GM12864 (cell line): ENCODE results near the gene ASB6.
"Not testable (repeated sequence)": the region's sequence is repeated elsewhere in the genome, so short reads cannot be mapped to it uniquely, and the experiment has no call there.

ENCODE experiments used
- DNase-seq: peaks from one replicate; pipeline ENCODE4 v3.0.0-alpha.2; 2011; ENCODE audit warnings: low read depth
- H3K4me3 ChIP-seq: 2 replicates; pipeline ENCODE4 v1.5.1; 2011; ENCODE audit warnings: mild to moderate bottlenecking, low read depth, low read length, control low read depth
- TF ChIP-seq, protein P1 (sequence below): IDR thresholded peaks from 2 replicates; pipeline ENCODE4 v1.5.1; 2011; ENCODE audit warnings: low read depth, mild to moderate bottlenecking, moderate library complexity, low read length, control low read depth, inconsistent platforms; ENCODE audit errors: missing control alignments

Gene ASB6

DNA sequence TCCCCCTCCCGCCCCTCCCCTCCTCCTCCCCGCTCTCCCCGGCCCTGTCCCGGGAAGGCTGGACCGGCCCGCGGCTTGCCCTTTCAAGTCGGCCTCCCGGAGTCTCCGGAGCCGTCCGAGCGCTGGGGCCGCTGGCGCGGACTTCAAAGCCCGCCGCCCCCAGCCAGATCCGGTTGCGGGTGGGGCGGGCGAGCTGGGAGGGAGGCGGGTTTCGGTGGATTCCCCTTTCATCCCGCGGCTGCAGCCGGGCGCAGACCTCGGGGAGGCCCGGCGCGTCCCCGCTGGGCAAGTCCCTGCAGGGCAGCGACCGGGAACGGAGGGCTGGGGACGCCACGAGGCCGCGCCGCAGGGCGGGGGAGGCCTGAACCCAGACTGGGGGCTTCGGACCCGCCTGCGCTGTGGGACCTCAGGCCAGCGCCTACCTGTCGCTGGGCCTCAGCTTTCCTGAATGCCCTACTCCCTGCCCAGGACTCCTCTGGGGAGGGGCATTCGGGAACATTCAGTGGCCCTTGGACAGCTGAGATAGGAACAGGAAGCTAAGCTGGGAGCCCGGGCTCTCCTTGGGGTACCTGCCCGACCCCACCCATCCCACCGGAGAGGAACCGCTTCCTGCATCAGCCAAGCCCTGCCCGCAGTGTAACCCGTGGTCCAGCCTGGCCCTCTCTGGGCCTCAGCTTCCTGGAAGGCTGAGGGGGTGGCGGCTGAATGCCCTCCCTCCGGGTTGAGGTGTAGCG, 44.4 kb downstream of the ASB6 start:
- TF ChIP-seq, protein P1, sequence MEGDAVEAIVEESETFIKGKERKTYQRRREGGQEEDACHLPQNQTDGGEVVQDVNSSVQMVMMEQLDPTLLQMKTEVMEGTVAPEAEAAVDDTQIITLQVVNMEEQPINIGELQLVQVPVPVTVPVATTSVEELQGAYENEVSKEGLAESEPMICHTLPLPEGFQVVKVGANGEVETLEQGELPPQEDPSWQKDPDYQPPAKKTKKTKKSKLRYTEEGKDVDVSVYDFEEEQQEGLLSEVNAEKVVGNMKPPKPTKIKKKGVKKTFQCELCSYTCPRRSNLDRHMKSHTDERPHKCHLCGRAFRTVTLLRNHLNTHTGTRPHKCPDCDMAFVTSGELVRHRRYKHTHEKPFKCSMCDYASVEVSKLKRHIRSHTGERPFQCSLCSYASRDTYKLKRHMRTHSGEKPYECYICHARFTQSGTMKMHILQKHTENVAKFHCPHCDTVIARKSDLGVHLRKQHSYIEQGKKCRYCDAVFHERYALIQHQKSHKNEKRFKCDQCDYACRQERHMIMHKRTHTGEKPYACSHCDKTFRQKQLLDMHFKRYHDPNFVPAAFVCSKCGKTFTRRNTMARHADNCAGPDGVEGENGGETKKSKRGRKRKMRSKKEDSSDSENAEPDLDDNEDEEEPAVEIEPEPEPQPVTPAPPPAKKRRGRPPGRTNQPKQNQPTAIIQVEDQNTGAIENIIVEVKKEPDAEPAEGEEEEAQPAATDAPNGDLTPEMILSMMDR, result no peak
- DNase-seq, result no peak
- H3K4me3 ChIP-seq, result no peak overlapping the region

DNA sequence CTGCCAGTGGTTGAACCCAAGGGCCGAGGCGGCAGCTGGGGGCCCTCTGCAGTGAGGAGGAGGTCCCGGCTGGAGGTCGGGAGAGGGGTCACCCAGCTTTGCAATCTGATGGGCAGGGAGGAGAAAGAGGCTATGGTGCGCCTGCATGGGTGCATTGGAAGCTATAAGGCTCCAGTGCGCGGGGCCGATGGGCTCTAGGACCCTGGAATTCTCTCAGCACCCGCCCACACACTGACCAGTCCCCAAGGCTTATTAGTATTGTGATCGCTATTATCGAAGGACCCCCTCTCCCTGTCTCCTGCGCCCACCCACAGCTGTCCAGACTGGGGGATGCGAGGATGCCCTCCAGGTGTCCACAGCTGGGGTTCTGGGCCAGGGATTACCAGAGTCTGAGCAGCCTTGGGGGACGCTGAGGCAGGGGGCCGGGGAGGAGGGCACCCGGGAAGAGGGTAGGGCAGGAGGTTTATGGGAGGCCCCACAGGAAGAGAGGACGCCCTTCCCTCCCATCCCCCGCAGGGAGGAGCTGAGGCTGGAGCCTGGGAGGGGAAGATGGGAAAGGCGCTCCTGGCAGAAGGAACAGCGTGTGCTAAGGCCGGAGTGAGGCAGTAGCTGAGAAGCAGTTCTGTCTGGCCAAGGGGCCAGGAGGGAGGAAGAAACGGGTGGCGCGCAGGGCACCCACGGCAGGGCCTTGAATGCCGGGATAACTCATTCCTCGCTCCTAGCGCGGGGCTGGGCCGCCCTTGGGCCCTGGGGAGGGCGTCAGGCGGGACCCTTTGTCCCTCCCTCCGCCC, 45.2 kb downstream of the ASB6 start:
- no peak overlapping the region for H3K4me3 ChIP-seq
- TF ChIP-seq, protein P1, result no peak
- no peak for DNase-seq

DNA sequence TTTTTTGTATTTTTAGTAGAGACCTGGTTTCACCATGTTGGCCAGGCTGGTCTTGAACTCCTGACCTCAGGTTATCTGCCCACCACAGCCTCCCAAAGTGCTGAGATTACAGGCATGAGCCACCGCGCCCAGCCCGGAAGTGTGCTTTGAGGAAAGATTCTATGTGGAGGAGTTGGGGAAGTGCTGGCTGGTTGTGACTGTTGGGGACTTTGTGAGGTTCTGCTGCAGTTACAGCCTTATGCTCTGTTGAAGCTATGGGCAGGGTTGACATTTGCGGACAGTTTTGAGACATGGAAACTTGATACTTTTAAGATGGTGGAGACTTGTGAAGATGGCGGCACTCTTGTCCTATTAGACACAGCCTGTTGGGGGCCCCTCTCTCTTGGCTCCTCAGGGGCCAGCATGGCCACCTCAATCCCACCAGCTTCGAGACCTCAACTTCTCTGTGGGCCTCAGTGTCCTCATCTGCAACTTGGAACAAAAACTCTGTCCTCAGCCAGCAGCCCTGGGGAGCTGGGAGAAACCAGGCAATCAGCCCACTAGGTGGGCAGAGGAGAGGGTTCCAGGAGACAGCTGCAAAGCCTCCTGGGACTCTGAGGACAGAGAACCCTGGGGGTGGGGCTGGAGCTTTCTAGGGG, 45.9 kb downstream of the ASB6 start:
- H3K4me3 ChIP-seq, result no peak overlapping the region
- no peak for DNase-seq
- TF ChIP-seq, protein P1, result no peak

DNA sequence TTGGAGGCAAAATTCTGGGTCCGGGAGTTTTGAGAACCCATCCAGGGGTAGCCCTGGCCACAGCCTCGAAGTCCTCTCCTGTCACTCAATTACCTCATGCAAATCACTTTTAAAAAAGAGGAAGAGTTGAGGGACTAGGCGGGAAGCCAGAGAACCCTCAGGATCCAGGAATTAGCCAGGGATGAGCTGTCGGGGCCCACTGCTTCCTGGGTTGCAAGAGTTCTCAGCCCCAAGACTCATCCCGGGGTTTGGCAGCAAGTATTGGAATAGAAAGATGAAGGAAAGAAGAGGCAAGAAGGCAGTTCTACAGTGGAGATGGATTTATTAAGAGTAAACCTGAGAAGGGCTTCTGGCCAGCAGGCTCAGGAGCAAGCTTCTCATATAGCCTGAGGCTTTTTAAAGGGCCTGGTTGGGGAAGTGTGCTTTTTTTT, 46.6 kb downstream of the ASB6 start:
- no peak overlapping the region for H3K4me3 ChIP-seq
- TF ChIP-seq, protein P1, result no peak
- DNase-seq, result no peak

DNA sequence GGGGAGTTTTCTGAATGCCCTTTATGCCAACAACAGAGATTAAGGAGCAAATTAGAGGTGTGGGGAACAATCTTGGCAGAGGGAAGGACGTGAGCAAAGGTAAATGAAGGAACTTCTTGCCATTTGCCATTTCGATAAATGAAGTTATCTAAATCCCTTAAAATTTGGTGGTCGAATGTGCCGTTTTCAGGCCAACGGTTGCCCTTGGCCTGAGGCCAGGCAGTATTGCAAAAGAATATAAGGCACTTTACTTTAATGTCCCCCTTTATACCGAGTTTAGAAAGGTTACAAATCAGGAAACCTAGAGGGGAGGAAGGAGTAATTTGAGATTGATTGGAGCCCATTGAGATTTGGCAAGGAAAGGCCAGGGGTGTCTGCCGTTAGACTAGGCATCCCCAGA, 47.3 kb downstream of the ASB6 start:
- no peak for DNase-seq

DNA sequence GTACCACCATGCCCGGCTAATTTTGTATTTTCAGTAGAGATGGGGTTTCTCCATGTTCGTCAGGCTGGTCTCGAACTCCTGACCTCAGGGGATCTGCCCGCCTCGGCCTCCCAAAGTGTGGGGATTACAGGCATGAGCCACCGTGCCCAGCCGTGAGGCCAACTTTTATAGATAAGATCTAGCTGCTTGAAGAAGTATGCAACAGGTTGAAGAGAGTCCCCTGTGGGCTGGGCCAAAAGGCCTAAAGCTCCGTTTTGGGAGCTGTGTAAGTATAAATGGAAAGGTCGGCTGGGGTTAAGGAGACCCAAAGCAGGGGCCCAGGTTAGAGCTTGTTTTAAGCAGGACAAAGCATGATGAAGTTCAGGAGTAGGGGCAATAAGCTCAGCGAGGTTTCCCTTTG, 49.2 kb downstream of the ASB6 start:
- H3K4me3 ChIP-seq, DNase-seq: not testable (repeated sequence)

More for the DNA sequence above, 47.3 kb downstream of the ASB6 start:
- TF ChIP-seq, protein P1, result no peak
- no peak overlapping the region for H3K4me3 ChIP-seq

DNA sequence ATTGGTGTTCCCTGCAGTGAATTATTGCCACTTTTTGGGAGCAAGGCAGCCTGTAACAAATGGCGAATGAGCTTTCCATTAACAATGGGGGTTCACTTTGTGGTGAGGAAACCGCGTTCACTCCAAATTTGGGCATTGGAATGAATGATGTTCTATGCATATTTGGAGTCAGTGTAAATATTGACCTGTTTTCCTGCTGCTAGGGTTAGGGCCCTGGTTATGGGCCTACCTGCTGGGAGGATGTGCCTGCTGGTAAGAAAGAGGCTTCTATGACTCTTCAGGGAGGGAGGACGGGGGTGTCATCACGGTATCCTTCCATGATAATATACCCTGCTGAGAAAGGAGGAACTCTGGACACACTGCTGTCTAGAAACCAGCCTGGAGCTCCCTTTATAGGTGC, 50.0 kb downstream of the ASB6 start:
- TF ChIP-seq, protein P1, result no peak
- no peak overlapping the region for H3K4me3 ChIP-seq
- DNase-seq, result no peak
